ENCODE measurements around the gene GMDS. TPM values are rescaled to one million over a fixed set of nuclear protein-coding genes. Genes with fewer than 3 reads are reported as not detected.

Gene GMDS
- total and polyA plus RNA-seq, 2 of the 13 experiments (the other 11 are each of a cell fraction or from before 2014, with no cell fraction given): 64.4 to 112 TPM

DNA sequence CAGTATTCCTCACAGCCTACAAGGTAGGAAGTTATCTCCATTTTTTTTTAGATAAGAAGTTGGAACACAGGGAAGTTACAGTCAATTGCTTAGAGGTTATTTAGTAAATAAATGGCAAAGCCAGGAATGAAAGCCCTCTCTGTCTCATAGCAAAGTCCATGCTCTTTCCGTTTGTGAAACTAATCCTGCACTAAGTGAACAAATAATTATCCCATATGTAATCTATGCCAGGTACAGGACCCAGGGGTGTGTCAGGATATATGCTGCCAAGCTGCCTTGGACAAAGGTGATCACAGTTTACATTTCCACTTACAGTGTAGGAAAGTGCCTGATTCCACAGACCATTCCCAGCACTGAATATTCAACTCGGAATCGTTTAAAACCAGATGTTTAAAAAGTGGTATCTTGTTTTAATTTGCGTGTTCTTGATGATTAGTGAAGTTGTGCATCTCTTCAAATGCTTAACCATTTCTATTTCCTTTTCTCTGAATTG is 13.6 kb upstream of the GMDS start (continued):
- TF ChIP-seq ARID2 (CRISPR knock-in tag; IDR thresholded peaks at IDR 0.05; ENCODE audit: borderline replicate concordance) (no peak), ZNF773 (CRISPR knock-in tag; IDR thresholded peaks at IDR 0.05; ENCODE audit: borderline replicate concordance) (no peak), RELA (CRISPR knock-in tag; IDR thresholded peaks at IDR 0.05) (no peak), REL (CRISPR knock-in tag; conservative IDR thresholded peaks at IDR 0.05) (no peak), TFDP1 (CRISPR knock-in tag; IDR thresholded peaks at IDR 0.05; ENCODE audit: borderline replicate concordance) (no peak), PRDM10 (CRISPR knock-in tag; IDR thresholded peaks at IDR 0.05; ENCODE audit: low read depth) (no peak), MAFG (CRISPR knock-in tag; IDR thresholded peaks at IDR 0.05) (no peak), ZNF546 (CRISPR knock-in tag; conservative IDR thresholded peaks at IDR 0.05) (no peak), CBX2 (IDR thresholded peaks at IDR 0.05; ENCODE audit: low read depth, low read length) (no peak), CBX2 (CRISPR knock-in tag; IDR thresholded peaks at IDR 0.05; ENCODE audit: low read depth) (no peak), ISX (CRISPR knock-in tag; conservative IDR thresholded peaks at IDR 0.05) (no peak), ZNF496 (CRISPR knock-in tag; IDR thresholded peaks at IDR 0.05; ENCODE audit: insufficient replicate concordance) (no peak), ZBTB14 (CRISPR knock-in tag; IDR thresholded peaks at IDR 0.05) (no peak), SSRP1 (CRISPR knock-in tag; IDR thresholded peaks at IDR 0.05) (no peak; the same call in 1 of the 2 replicates), SAP130 (CRISPR knock-in tag; IDR thresholded peaks at IDR 0.05; ENCODE audit: low read depth) (peak; percentile 79), SIN3B (IDR thresholded peaks at IDR 0.05; ENCODE audit: low read length) (no peak)
- TF ChIP-seq, protein P1, sequence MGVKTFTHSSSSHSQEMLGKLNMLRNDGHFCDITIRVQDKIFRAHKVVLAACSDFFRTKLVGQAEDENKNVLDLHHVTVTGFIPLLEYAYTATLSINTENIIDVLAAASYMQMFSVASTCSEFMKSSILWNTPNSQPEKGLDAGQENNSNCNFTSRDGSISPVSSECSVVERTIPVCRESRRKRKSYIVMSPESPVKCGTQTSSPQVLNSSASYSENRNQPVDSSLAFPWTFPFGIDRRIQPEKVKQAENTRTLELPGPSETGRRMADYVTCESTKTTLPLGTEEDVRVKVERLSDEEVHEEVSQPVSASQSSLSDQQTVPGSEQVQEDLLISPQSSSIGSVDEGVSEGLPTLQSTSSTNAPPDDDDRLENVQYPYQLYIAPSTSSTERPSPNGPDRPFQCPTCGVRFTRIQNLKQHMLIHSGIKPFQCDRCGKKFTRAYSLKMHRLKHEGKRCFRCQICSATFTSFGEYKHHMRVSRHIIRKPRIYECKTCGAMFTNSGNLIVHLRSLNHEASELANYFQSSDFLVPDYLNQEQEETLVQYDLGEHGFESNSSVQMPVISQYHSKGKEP (CRISPR knock-in tag; IDR thresholded peaks at IDR 0.05): peak; percentile 53; the same call in 1 of the 2 replicates
- TF ChIP-seq, protein P2, sequence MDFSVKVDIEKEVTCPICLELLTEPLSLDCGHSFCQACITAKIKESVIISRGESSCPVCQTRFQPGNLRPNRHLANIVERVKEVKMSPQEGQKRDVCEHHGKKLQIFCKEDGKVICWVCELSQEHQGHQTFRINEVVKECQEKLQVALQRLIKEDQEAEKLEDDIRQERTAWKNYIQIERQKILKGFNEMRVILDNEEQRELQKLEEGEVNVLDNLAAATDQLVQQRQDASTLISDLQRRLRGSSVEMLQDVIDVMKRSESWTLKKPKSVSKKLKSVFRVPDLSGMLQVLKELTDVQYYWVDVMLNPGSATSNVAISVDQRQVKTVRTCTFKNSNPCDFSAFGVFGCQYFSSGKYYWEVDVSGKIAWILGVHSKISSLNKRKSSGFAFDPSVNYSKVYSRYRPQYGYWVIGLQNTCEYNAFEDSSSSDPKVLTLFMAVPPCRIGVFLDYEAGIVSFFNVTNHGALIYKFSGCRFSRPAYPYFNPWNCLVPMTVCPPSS (IDR thresholded peaks at IDR 0.05): no peak
- TF ChIP-seq, protein P3, sequence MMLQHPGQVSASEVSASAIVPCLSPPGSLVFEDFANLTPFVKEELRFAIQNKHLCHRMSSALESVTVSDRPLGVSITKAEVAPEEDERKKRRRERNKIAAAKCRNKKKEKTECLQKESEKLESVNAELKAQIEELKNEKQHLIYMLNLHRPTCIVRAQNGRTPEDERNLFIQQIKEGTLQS (CRISPR knock-in tag; IDR thresholded peaks at IDR 0.05): no peak
- TF ChIP-seq, protein P4, sequence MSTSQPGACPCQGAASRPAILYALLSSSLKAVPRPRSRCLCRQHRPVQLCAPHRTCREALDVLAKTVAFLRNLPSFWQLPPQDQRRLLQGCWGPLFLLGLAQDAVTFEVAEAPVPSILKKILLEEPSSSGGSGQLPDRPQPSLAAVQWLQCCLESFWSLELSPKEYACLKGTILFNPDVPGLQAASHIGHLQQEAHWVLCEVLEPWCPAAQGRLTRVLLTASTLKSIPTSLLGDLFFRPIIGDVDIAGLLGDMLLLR (CRISPR knock-in tag; IDR thresholded peaks at IDR 0.05): no peak
- TF ChIP-seq, protein P5, sequence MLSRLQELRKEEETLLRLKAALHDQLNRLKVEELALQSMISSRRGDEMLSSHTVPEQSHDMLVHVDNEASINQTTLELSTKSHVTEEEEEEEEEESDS (CRISPR knock-in tag; IDR thresholded peaks at IDR 0.05; ENCODE audit: borderline replicate concordance): no peak
